Body of pancreas (tissue), 4 donors: Measurements from ENCODE around the gene SLC66A3. TPM values are rescaled to one million over a fixed set of nuclear protein-coding genes. Genes with fewer than 3 reads are reported as not detected.

Experiments
- ATAC-seq: fragments of 150-250 bp; one replicate; pipeline ENCODE4 v1.9.1; 2016
- DNase-seq, 4 donors: peaks; one replicate each; pipeline ENCODE4 v3.0.0-alpha.2; 2019
- H3K27ac ChIP-seq, 4 donors: fragments of 200-600 bp; sonication (generic); 1 replicate in 3 of 4; 2 replicates in 1 of 4; pipeline versions ENCODE4 v1.5.1 to v1.6.1; 2016 to 2019; ENCODE audit warnings: mild to moderate bottlenecking in 1 of 4, mixed read lengths in 1 of 4, moderate library complexity in 1 of 4
- H3K27me3 ChIP-seq, 2 donors: fragments of 200-600 bp; sonication (generic); one replicate each; pipeline ENCODE4 v1.6.0; 2016; ENCODE audit warnings: mild to moderate bottlenecking in 1 of 2
- H3K36me3 ChIP-seq, 2 donors: fragments of 200-600 bp; sonication (generic); replicated peaks in 1 of 2; 2 replicates each; pipeline ENCODE4 v1.5.1; 2016; ENCODE audit warnings: low read depth in 2 of 2; ENCODE audit not compliant: insufficient read depth in 1 of 2
- H3K4me1 ChIP-seq: fragments of 200-600 bp; sonication (generic); one replicate; pipeline ENCODE4 v1.6.0; 2016
- H3K4me3 ChIP-seq, 2 donors: fragments of 200-600 bp; sonication (generic); 1 replicate in 1 of 2; 2 replicates in 1 of 2; pipeline ENCODE4 v1.5.1; 2016 to 2019
- H3K9me3 ChIP-seq, 3 donors: fragments of 200-600 bp; sonication (generic); 1 replicate in 2 of 3; 2 replicates in 1 of 3; pipeline ENCODE4 v1.5.1; 2016
- CTCF ChIP-seq, 7 experiments: fragments of 450-650 bp in 4 of 7; fragments of 200-600 bp in 3 of 7; sonication (generic) in 3 of 7; IDR thresholded peaks; one replicate each; pipeline ENCODE4 v1.5.1; 2016 to 2019; ENCODE audit warnings: antibody characterized with exemption in 7 of 7
- POLR2A ChIP-seq, 3 donors: fragments of 450-650 bp; IDR thresholded peaks; one replicate each; pipeline ENCODE4 v1.6.1; 2016; ENCODE audit warnings: antibody characterized with exemption in 3 of 3, mild to moderate bottlenecking in 2 of 3
- WGBS, 2 donors: methylation state at CpG; one replicate each; pipeline ENCODE4 v1.1.5; 2017; 5-methylcytosine and 5-hydroxymethylcytosine counted together
- intact Hi-C: fragments of 100-400 bp; cut with DNase I; formaldehyde crosslinking; loops from one replicate; pipeline ENCODE4 v1.15.1; 2023
- total RNA-seq, 2 donors: library from RNA; depleted of rRNA; stranded (reverse); fragments of >200 nt; gene quantifications; one replicate each; pipeline ENCODE4 v1.1.0, GENCODE V29; 2016

SLC66A3 gene
- 10 to 100 TPM; 28.0 to 38.2 TPM for total RNA-seq

GRCh38 chr2:11155381-11156035 is at the start of gene SLC66A3:
Gene SLC66A3 (plus strand): TSS chr2:11155467. CDS start chr2:11155547, 80 bp downstream.
- Histone ChIP-seq H3K4me1 (peaks cover 42% of the 10 kb centered on the region), H3K27ac (peak within 1 kb of the TSS; percentile 90 to 95 (median 93)), H3K4me3 (peak within 1 kb of the TSS; percentile 60 to 63), H3K27me3 (no peaks in the 10 kb centered on the region), H3K36me3 (no peaks in the 10 kb centered on the region), H3K9me3 (no peaks in the 10 kb centered on the region)
- ATAC-seq (peak; percentile 82), DNase-seq (peak in 1 of 4 donors; percentile 91)
- 1 to 20% methylated on average over 2 to 42 of the region's 71 CpGs for WGBS, 2 donors
- intact Hi-C loops = no loop called here
- peak in 4 of 7 experiments; percentile 17 to 33 (median 24) for TF ChIP-seq CTCF (IDR thresholded peaks at IDR 0.05)
- peak; percentile 86 to 95 (median 90) for TF ChIP-seq POLR2A (IDR thresholded peaks at IDR 0.05)

GRCh38 chr2:11109002-11109401 is 46.3 kb upstream of the SLC66A3 start:
- Histone ChIP-seq H3K36me3 (no peaks in the 10 kb centered on the region), H3K27me3 (no peaks in the 10 kb centered on the region), H3K4me3 (no peak overlapping the region), H3K27ac (no peak overlapping the region), H3K9me3 (no peaks in the 10 kb centered on the region), H3K4me1 (peaks cover 7% of the 10 kb centered on the region)
- WGBS, 2 donors = 91 to 98% methylated on average over 2 of the region's 2 CpGs
- DNase-seq (no peak), ATAC-seq (no peak)
- TF ChIP-seq CTCF (IDR thresholded peaks at IDR 0.05) (no peak), POLR2A (IDR thresholded peaks at IDR 0.05) (no peak)
- intact Hi-C loops = no loop called here

GRCh38 chr2:11112870-11113428 is 42.3 kb upstream of the SLC66A3 start:
- no peak for DNase-seq
- intact Hi-C loops = no loop called here
- H3K27me3 ChIP-seq = no peaks in the 10 kb centered on the region
- WGBS, 2 donors = 83 to 87% methylated on average over 9 of the region's 9 CpGs
- TF ChIP-seq CTCF (IDR thresholded peaks at IDR 0.05) (no peak), POLR2A (IDR thresholded peaks at IDR 0.05) (no peak)
- H3K9me3 ChIP-seq = no peaks in the 10 kb centered on the region
- no peak overlapping the region for H3K4me3 ChIP-seq
- H3K4me1 ChIP-seq = no peaks in the 10 kb centered on the region
- H3K27ac ChIP-seq = no peak overlapping the region
- H3K36me3 ChIP-seq = no peaks in the 10 kb centered on the region
- no peak for ATAC-seq

GRCh38 chr2:11117776-11118175 is 37.5 kb upstream of the SLC66A3 start:
- no peaks in the 10 kb centered on the region for H3K9me3 ChIP-seq
- H3K27me3 ChIP-seq = no peaks in the 10 kb centered on the region
- 70 to 86% methylated on average over 2 to 6 of the region's 6 CpGs for WGBS, 2 donors
- H3K4me1 ChIP-seq = no peaks in the 10 kb centered on the region
- no peak overlapping the region for H3K4me3 ChIP-seq
- no peak overlapping the region for H3K27ac ChIP-seq
- DNase-seq (no peak), ATAC-seq (no peak)
- TF ChIP-seq POLR2A (IDR thresholded peaks at IDR 0.05) = no peak
- TF ChIP-seq CTCF (IDR thresholded peaks at IDR 0.05) = no peak
- intact Hi-C loops = no loop called here
- H3K36me3 ChIP-seq = no peaks in the 10 kb centered on the region

- Histone ChIP-seq H3K27ac (no peak overlapping the region), H3K27me3 (no peaks in the 10 kb centered on the region), H3K4me1 (no peaks in the 10 kb centered on the region), H3K9me3 (no peaks in the 10 kb centered on the region), H3K4me3 (no peak overlapping the region), H3K36me3 (no peaks in the 10 kb centered on the region)
- 95 to 96% methylated on average over 3 of the region's 3 CpGs for WGBS, 2 donors
- ATAC-seq (no peak), DNase-seq (no peak)
- TF ChIP-seq CTCF (IDR thresholded peaks at IDR 0.05) = no peak
- no peak for TF ChIP-seq POLR2A (IDR thresholded peaks at IDR 0.05)
- intact Hi-C loops = no loop called here
Measured at GRCh38 chr2:11118761-11119160, 36.5 kb upstream of the SLC66A3 start.
